MV-4-11 (cell line): ENCODE measurements around the gene TTYH3.

Experiments
- DNase-seq: peaks from one replicate; lab custom pipeline; 2025; lab: John Stamatoyannopoulos, UW

TTYH3 gene

GRCh38 chr7:2649139-2649838, 17.5 kb downstream of the TTYH3 start:
- DNase-seq: no peak

GRCh38 chr7:2649991-2650390, 18.2 kb downstream of the TTYH3 start:
- no peak for DNase-seq

GRCh38 chr7:2650451-2650850, 18.7 kb downstream of the TTYH3 start:
- DNase-seq: no peak

GRCh38 chr7:2651336-2651735, 19.6 kb downstream of the TTYH3 start:
- DNase-seq: peak; percentile 13

- no peak for DNase-seq
Observed at GRCh38 chr7:2651847-2652735, 20.3 kb downstream of the TTYH3 start.

GRCh38 chr7:2652736-2653060, 20.9 kb downstream of the TTYH3 start:
- no peak for DNase-seq

GRCh38 chr7:2654059-2654458, 22.3 kb downstream of the TTYH3 start:
- no peak for DNase-seq

- DNase-seq: no peak
Observed at GRCh38 chr7:2655870-2656614, 24.3 kb downstream of the TTYH3 start.

GRCh38 chr7:2657208-2657607, 25.4 kb downstream of the TTYH3 start:
- no peak for DNase-seq

GRCh38 chr7:2657920-2658671, 26.3 kb downstream of the TTYH3 start:
- DNase-seq: no peak

- DNase-seq: no peak
Observed at GRCh38 chr7:2658941-2659340, 27.2 kb downstream of the TTYH3 start.

GRCh38 chr7:2659556-2660358, 28.0 kb downstream of the TTYH3 start:
- DNase-seq: no peak

GRCh38 chr7:2660359-2661095, 28.7 kb downstream of the TTYH3 start:
- no peak for DNase-seq

GRCh38 chr7:2661096-2661449, 29.3 kb downstream of the TTYH3 start:
- no peak for DNase-seq

GRCh38 chr7:2661602-2662272, 30.0 kb downstream of the TTYH3 start:
- DNase-seq: no peak

- no peak for DNase-seq
Observed at GRCh38 chr7:2662273-2663120, 30.7 kb downstream of the TTYH3 start.

- DNase-seq: no peak
Observed at GRCh38 chr7:2663121-2663886, 31.5 kb downstream of the TTYH3 start.

- no peak for DNase-seq
Observed at GRCh38 chr7:2663960-2664359, 32.2 kb downstream of the TTYH3 start.
